Midbrain (tissue), 1 donor: ENCODE measurements around the gene RBL2.
"Not testable (repeated sequence)": the region's sequence is repeated elsewhere in the genome, so short reads cannot be mapped to it uniquely, and the experiment has no call there.

Experiments used
- DNase-seq: peaks from one replicate; lab custom pipeline; 2025; lab: John Stamatoyannopoulos, UW

RBL2 gene

DNA sequence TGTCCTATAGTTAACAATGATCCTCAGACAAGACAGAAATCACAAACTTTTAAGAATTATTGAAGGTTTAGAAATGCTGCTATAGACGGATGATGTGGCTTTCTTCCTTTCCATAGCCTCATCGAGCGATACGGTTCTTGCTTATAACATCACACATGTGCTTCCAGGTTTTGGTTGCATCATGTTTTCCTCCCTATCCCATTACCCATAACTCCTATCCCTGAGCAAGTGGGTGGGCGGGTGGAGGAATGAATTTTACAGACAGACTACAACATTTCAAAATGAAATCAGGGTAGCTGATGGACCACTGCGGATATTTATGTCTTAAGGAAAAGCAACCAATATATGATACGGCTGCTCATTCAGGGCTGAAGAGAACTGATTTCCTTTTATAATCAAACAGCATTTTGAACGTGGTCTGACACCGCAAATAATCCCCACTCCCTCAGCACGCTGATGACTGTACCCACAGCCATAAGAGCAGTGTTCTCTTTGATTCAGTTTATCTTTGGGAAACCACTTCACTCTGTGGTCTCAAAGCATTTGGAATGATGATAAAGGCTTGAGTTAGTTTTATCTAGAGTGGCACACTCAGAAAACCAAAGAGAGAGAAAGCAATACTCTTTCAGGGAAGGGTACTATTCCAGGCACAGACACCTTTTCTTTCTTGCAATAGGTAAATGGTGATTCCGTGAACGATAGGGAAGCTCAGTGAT lies 73.4 kb downstream of the RBL2 start:
- no peak for DNase-seq

DNA sequence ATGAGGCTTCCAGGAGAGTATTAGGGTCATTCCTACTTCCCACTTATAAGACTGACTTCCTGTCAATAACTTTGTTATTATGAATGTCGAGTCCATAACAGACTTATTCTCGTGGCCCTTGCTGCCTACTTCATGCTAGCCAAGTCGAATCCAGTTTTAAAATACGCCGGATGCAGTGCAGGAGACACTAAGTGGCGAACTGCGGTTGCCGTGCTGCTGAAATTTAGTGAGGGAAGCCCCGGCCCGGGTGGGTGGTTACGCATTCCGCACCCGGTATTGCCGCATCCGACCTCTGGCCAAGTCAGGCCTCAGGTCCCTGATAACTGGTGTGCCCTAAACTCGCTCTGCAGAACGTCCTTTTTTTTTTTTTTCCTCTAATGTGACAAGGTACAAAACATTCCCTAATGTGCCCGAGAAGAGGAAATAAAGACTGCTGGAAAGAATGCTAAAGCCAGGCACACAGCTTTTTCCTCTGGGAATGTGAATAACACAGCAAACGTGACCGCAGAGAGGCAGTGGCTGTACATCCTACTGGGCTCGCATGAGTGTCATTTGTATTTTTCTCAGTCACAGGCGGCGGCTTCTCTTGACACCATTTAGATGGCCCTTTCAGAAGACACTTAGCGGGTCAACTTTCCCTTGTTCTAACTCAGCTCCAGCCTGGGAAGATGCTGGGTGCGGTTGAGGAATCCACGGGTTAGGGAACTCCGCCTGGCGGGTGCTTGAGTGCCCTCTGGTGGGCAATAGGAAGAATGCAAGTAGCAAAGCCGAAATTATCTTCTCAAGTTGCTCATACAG lies 75.8 kb downstream of the RBL2 start:
- DNase-seq: peak; percentile 79

DNA sequence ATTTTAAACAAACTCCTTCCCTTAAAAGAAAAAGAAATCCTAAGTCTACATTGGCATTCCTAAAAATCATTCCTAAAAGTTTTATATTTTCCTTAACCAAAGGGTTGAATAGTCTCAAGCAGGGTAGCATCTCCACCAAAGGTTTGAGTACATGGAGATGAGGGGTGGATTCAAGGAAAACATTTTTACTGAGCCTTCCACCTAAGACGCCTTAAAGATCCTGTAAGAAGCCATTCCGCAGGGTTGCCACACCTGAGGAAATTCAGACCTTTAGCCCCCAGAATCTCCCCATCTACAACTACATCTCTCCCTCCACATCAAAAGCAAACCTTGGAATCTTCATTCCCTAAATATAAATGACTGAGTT lies 76.4 kb downstream of the RBL2 start:
- DNase-seq: no peak

DNA sequence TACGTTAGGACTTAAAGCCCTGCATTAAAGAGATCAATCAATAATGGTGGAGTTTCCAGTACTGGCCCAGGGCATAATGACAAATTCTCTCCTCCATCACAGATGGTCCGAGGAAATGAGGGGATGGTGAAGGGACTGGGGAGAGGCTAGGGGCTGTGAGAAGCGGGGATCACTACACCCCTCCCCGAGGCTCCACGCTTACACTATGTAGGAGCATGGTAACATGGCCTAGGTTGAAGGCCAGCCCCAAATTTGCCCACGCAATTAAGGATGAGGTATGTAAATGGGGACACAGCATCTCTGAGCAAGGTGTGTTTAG lies 76.8 kb downstream of the RBL2 start:
- no peak for DNase-seq

DNA sequence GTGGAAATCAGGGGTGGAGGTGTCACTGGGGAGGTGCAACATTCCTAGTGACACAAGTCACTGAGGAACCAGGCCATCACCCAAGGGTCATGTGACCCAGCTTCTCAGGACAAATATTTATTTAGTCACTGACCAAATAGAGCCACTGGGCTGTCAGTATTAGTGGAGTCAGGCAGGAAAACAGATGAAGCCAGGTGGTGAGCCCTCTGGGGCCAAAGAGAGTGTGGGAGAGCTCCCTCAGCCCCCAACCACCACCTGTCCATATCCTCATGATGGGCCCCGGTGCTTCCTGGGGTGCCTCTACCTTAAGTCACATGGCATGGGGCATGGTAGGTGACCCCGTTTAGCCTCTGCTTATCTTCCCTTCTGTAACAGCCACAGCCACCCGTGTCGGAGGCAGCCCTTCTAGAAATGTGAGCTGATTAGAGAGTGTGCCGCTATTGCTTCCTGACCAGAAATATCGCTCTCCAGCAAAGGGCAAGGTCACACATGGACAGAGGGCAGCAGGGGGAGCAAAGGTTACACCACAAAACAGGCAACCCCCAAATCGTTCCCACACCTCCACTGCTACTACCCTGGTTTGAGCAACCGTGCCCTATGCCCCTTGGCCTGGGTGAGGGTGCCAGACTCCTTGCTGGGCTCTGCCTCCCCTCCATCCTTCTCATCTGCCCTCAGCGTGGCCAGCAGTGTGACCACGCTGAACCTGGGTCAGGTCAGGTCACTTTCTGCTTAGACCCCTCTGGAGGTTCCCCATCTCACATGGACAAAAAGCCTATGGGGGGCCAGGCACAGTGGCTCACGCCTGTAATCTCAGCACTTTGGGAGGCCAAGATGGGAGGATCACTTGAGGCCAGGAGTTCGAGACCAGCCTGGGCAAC lies 77.4 kb downstream of the RBL2 start:
- no peak for DNase-seq

DNA sequence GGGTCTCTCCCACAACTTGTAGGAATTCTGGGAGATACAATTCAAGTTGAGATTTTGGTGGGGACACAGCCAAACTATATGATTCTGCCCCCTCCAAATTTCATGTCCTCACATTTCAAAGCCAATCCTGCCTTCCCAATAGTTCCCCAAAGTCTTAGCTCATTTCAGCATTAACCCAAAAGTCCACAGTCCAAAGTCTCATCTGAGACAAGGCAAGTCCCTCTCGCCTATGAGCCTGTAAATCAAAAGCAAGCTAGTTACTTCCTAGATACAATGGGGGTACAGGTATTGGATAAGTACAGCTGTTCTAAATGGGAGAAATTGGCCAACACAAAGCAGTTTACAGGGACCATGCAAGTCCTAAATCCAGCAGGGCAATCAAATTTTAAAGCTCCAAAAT lies 78.5 kb downstream of the RBL2 start:
- DNase-seq: not testable (repeated sequence)

DNA sequence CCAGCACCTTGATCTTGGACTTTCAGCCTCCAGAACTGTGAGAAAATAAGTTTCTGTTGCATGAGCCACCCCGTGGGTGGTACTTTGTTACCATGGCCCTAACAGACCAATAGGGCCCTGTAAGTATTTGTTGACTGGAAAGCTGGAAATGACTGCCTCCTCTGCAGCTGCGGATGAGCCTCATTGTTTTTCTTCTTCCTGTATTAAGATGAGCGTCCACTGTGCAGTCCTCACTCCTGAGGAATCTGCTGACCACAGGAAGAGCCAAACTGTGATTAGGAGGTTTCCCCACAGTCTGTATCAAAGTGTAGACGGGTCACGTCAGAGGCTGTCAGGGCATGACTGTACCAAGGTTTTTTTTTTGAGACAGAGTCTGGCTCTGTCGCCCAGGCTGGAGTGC lies 81.0 kb downstream of the RBL2 start:
- no peak for DNase-seq

DNA sequence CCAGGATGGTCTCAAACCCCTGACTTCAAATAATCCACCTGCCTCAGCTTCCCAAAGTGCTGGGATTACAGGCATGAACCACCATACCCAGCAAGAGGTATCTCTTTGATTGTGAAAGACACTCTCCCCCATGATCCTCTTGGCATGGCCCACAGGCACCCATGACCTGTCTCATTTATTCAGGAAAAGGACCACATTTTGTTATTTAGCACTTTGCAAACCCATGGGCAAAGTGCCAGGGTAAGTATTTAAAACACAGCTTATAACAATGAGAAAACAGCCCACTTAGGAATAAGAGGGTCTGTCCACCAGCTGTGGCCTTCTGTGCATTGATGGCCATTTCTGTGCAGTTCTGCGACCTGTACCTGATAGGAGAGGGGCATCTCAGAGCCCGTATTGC lies 81.5 kb downstream of the RBL2 start:
- no peak for DNase-seq

DNA sequence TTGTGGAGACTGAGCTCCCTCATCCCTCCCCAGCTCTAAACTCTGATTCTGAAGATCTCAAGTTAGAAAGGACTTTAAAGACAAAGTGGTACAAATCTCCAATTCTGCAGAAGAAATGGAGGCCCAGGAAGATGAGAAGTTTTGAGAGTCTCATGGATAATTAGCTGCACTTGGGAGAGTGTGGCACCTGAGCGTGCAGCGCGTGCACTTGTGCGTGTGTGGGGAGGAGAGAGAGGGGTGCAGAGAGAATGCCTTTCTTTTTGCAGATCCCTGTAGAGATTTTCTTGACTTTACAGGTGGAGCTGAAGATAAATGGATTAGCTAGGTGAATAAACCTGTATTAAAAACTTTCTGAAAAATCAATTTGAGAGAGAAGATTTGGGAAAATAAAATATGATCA lies 83.6 kb downstream of the RBL2 start:
- DNase-seq: no peak

DNA sequence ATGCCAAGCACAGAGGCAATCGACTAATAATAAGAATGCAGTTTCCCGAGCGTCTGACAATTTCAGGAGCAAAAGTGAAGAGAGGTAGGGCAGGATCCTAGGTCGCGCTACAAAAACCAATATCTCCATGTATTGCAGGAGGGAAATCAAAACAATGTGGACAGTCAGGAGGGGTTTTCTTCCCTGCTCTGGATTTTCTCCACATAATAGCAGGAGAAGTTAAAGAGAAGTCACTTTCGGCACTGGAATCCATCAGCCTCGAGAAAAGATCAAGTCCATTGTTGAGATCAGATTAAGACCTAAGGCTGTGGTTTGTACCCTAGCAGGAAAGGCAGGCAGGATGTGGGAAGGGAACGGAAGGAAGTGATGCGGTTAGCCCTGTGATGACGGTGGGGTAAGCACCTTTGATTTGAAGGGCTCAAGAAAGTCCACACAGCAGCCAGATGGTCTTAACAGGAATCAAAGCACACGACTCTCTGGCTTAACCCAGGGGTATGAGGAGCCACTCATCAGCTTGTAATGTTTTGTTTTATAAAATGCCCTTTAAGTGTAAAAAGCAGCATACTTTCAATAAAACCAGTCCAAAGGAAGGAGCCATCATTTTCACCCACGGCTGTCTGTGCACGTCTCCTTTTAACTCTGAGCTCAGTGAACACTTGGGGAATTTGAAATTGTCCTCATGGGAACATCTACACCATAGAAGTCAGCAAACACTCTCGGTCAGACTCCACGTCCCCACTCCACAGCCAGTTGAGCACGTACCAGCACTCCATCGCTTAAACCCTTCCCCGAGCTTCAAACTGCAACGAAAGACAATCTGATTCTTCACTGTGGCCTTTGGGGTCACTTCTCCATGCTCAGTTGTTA lies 84.5 kb downstream of the RBL2 start:
- no peak for DNase-seq

DNA sequence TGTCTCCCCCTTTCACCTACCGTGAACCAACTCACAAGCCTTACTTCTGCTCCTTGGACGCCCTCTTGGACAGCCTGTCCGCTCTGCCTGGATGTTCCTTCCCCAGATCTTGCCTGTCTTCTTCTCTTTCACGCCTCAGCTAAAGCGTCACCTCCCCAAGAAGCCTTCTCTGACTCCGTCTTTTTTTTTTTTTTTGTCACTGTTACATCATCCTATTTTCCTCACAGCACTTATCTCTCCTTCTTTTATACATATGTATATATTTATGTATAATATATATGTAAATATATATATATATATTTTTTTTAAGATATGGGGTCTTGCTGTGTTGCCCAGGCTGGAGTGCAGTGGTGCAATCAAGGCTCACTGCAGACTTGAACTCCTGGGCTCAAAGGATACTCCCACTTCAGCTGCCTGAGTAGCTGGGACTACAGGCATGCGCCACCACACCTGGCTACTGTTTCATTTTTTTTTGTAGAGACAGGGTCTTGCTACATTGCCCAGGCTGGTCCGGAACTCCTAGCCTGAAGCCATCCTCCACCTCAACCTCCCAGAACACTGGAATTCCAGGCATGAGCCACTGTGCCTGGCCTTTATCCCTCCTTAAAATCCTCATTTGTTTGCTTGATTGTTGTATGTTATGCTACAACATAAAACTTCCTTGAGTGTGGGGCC lies 85.3 kb downstream of the RBL2 start:
- DNase-seq: no peak

DNA sequence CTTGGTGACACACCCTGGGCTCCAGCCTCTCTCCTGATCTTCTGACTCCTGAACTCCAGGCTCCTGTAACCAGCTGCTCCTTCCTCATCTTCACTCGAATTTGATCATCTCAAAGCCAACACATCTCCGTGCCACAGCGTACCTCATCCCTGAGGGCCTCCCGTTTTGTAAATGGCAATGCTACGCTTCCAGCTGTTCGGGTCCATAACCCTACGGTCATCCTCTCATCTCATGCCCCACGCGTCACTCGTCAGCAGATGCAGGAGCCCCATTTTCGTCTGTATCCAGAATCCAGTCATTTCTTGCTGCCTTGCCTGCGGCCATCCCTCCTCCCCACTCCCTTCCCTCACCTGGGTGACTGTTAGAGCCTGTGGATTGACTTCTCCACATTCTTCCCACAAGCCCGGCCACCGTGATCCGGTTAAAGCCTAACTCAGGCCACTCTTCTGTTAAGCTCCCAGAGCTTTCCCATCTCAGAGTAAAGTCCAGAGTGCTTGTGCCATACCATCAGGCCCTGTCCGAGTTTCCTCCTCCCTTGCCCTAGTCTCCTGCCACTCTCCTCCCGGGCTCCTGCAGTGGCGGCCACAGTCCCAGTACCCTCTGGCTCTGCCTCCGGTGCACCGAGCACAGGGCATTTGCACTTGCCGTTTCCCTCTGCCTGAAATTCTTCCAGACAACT lies 89.0 kb downstream of the RBL2 start:
- no peak for DNase-seq

DNA sequence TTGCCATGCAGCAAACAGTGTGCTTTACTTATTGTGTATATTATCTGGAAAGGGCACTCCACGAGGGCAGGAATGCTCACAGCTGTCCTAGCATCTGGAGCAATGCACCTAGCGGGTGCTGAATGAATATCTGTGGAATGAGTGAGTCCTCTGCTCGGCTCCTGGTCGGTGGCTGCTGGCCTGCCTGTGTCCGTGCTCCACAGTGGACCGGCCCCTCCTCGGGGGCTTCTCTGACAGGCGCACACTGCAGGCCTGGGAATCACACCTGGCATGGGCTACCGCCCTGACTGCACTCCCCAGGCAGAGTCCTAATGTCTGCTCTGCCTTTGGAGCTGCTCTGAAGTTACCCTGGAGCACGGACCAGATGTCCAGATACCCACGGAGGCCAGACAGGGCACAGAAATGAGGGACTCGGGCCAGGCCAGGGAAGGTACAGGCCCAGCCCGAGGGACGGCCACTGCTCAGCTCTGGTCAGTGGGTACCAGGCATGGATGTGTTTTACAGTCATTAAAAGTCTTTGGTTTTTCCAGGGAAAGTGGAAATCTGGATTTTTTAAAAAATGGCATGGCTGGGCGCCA lies 89.8 kb downstream of the RBL2 start:
- DNase-seq: no peak

DNA sequence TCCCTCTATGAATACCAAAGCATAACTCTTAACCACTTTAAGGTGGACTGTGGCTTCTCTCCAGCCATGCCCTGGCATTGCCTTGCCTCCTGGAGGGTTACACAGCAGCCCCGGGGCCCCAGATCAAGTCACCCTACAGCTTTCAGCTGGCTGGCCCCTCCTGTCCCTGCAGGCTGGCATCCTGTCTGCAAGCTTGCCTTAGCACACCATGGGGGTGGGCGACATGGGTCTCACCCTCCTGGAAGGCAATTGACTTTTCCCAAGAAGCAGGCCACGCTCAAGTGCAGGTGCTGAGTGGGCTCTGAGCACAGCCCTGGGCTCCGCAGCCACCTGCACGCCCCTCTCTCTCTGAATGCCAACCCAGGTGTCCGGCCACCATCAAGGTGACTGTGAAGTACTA lies 94.5 kb downstream of the RBL2 start:
- no peak for DNase-seq

DNA sequence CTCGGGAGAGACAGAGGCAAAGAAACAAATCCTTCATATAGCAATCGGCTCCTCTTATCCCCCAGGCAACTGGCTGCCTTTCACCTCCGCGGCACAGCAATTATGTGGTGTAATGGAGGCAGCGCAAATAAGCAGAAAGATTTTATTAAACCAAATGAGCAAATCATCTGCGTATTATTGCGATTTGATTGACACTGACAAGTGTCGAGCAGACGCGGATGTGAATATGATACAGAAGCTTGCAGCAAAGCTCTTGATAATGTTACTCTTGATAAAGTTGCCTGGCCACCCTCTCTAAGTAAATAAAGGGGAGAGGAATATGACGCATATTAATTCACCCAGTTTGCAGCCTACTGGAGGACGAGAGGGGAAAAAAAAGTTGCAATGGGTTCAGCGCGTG lies 95.2 kb downstream of the RBL2 start:
- DNase-seq: no peak

DNA sequence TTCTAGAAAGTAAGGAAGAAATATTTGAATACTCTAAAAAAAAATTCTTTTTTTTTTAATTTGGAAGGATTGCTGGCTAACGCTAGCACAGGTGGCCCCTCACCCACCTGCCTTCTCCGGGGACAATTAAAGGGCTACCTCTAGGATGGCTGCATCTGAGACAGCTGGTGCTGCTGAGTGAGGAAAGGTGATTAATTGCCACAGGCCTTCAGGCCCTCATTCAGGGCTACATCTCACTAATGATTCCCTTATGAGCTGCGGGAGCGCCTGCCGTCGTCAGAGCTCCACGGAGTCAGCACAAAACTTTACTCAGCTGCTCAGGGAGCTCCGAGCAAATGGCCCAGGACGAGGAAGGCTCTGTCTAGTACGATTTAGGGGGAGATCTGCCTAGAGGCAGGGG lies 95.8 kb downstream of the RBL2 start:
- no peak for DNase-seq

DNA sequence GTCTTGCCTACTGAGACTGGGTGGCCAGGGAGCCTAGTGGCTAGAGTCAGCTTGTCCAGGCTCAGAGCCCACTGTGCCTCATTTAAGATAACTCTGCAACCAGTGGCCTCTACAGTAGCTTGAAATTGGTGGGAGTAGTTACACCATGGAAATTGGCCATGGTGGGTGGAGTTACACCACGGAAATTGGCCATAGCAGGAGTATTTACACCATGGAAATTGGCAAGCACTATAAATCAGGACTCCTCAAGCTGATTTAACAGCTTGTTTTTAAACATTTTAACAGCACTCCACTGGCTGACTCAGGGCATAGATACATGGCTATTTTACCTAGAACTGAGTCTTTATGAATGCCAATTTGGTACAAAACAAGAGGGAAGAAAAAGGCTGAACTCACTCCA lies 96.5 kb downstream of the RBL2 start:
- DNase-seq: no peak

DNA sequence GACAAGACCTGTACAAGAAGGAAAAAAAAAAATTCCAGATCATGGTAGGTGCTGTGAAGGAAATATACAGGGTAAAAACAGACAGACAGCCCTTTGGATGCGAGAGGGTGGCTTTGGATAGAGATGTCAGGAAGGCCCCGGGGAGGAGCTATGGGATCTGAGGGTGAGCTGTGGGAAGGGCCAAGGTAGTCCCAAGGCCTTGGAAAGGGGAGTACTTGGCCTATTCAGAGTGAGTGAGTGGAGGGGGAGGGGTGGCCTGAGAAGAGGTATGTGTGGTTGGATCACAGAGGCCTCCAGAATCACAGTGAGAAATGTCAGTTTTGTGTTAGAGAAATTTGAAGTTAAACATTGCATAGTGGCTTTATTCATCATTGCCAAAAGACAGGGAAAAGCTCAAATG lies 99.9 kb downstream of the RBL2 start:
- no peak for DNase-seq

DNA sequence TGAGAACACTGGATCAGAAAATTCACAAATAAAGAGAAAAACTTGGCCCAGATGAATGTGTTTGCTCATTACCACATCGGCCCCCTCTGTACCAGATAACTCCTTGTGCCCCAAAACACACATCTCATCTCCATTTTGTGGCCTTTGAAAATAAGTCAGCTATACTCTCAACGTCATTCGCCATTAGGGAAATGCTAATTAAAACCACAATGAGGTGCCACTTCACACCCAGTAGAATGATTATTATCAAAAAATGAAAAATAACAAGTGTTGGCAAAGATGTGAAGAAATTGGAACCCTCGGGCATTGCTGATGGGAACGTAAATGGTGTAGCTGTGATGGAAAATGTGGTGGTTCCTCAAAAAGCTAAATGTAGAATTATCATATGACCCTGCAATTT lies 103.4 kb downstream of the RBL2 start:
- no peak for DNase-seq

DNA sequence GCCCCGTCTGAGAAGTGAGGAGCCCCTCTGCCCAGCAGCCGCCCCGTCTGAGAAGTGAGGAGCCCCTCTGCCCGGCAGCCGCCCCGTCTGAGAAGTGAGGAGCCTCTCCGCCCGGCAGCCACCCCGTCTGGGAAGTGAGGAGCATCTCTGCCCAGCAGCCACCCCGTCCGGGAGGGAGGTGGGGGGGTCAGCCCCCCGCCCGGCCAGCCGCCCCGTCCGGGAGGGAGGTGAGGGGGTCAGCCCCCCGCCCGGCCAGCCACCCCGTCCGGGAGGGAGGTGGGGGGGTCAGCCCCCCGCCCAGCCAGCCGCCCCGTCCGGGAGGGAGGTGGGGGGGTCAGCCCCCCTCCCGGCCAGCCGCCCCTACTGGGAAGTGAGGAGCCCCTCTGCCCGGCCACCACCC lies 105.1 kb downstream of the RBL2 start:
- DNase-seq: not testable (repeated sequence)
